MM.1S (cell line): ENCODE results near the gene ABCG4.

ENCODE experiments used
- CTCF ChIP-seq: fragments of 300-600 bp; sonication (generic); IDR thresholded peaks from 2 replicates; pipeline ENCODE4 v1.5.1; 2016; ENCODE audit warnings: antibody characterized with exemption, low read length, mixed read lengths
- EZH2 ChIP-seq: fragments of 300-600 bp; sonication (generic); optimal IDR thresholded peaks from 2 replicates; pipeline ENCODE3; 2017; ENCODE audit warnings: low read depth, mild to moderate bottlenecking, antibody characterized with exemption, low read length, mixed read lengths
- EZH2phosphoT487 ChIP-seq: fragments of 300-600 bp; sonication (generic); IDR thresholded peaks from 2 replicates; pipeline ENCODE4 v1.6.1; 2018; ENCODE audit warnings: antibody characterized with exemption, low read length

GRCh38 chr11:119185981-119186634, 37.3 kb downstream of the ABCG4 start:
- no peak for TF ChIP-seq CTCF
- no peak for TF ChIP-seq EZH2
- TF ChIP-seq EZH2phosphoT487 = no peak
